Transverse colon (tissue), 4 donors: ENCODE data around the gene FCN3. TPM values are rescaled to one million over a fixed set of nuclear protein-coding genes. Genes with fewer than 3 reads are reported as not detected.

Experiments
- DNase-seq: peaks from one replicate; pipeline ENCODE4 v3.0.0-alpha.2; 2019
- H3K27ac ChIP-seq, 4 donors: fragments of 200-600 bp; sonication (generic); 2 replicates each; pipeline ENCODE4 v1.5.1; 2016 to 2018; ENCODE audit warnings: inconsistent platforms in 4 of 4
- H3K27me3 ChIP-seq: fragments of 200-600 bp; sonication (generic); 2 replicates; pipeline ENCODE4 v1.5.1; 2017; ENCODE audit warnings: inconsistent platforms
- H3K36me3 ChIP-seq, 4 donors: fragments of 200-600 bp; sonication (generic); 2 replicates each; pipeline ENCODE4 v1.5.1; 2017 to 2019; ENCODE audit warnings: inconsistent platforms in 4 of 4
- H3K4me1 ChIP-seq, 4 donors: fragments of 200-600 bp; sonication (generic); 2 replicates each; pipeline ENCODE4 v1.5.1; 2017 to 2020; ENCODE audit warnings: inconsistent platforms in 4 of 4
- H3K4me3 ChIP-seq, 4 donors: fragments of 200-600 bp; sonication (generic); 1 replicate in 1 of 4; 2 replicates in 3 of 4; pipeline versions ENCODE4 v1.5.1 to v1.6.1; 2017 to 2019; ENCODE audit warnings: inconsistent platforms in 4 of 4
- H3K9me3 ChIP-seq, 2 donors: fragments of 200-600 bp; sonication (generic); 2 replicates each; pipeline ENCODE4 v1.5.1; 2017 to 2019; ENCODE audit warnings: inconsistent platforms in 2 of 2
- EP300 ChIP-seq: sonication (generic); formaldehyde crosslinking; IDR thresholded peaks from one replicate; pipeline ENCODE4 v1.6.1; 2017; ENCODE audit warnings: antibody characterized with exemption, low read depth
- POLR2A ChIP-seq: fragments of 450-650 bp; IDR thresholded peaks from one replicate; pipeline ENCODE4 v1.6.1; 2016; ENCODE audit warnings: antibody characterized with exemption, mild to moderate bottlenecking, moderate library complexity
- POLR2AphosphoS5 ChIP-seq, 3 donors: sonication (generic); formaldehyde crosslinking; IDR thresholded peaks; one replicate each; pipeline ENCODE4 v1.6.1; 2016; ENCODE audit warnings: antibody characterized with exemption in 3 of 3
- WGBS, 2 donors: methylation state at CpG; one replicate each; pipeline ENCODE4 v1.1.5; 2018; ENCODE audit warnings: low coverage in 1 of 2; 5-methylcytosine and 5-hydroxymethylcytosine counted together
- in situ Hi-C, 4 donors: fragments of 200-750 bp; cut with MboI; loops; one replicate each; pipeline versions ENCODE4 v1.15.0 to v1.15.1; 2017; ENCODE audit warnings: low sequenced_read_pairs in 3 of 4, low pct_ligation_motif_present in 1 of 4, low pct_unique_long_range_greater_than_20kb in 1 of 4
- intact Hi-C: fragments of 100-400 bp; cut with DNase I; formaldehyde crosslinking; loops from one replicate; pipeline ENCODE4 v1.15.1; 2023; ENCODE audit warnings: low total_unique reads
- total RNA-seq, 4 donors: library from RNA; depleted of rRNA; stranded (reverse); fragments of >200 nt; gene quantifications; one replicate each; pipeline ENCODE4 v1.1.0, GENCODE V29; 2016
- TF ChIP-seq, protein P1 (sequence below), 5 experiments: fragments of 200-600 bp in 3 of 5; fragments of 450-650 bp in 2 of 5; sonication (generic) in 3 of 5; IDR thresholded peaks; 1 replicate in 2 of 5; 2 replicates in 3 of 5; pipeline ENCODE4 v1.5.1; 2016 to 2017; ENCODE audit warnings: antibody characterized with exemption in 5 of 5, inconsistent platforms in 3 of 5, mild to moderate bottlenecking in 2 of 5, moderate library complexity in 1 of 5

FCN3 gene
- total RNA-seq, 4 donors from 2014 or later: 1.2 to 1.9 TPM; not detected in 2

DNA sequence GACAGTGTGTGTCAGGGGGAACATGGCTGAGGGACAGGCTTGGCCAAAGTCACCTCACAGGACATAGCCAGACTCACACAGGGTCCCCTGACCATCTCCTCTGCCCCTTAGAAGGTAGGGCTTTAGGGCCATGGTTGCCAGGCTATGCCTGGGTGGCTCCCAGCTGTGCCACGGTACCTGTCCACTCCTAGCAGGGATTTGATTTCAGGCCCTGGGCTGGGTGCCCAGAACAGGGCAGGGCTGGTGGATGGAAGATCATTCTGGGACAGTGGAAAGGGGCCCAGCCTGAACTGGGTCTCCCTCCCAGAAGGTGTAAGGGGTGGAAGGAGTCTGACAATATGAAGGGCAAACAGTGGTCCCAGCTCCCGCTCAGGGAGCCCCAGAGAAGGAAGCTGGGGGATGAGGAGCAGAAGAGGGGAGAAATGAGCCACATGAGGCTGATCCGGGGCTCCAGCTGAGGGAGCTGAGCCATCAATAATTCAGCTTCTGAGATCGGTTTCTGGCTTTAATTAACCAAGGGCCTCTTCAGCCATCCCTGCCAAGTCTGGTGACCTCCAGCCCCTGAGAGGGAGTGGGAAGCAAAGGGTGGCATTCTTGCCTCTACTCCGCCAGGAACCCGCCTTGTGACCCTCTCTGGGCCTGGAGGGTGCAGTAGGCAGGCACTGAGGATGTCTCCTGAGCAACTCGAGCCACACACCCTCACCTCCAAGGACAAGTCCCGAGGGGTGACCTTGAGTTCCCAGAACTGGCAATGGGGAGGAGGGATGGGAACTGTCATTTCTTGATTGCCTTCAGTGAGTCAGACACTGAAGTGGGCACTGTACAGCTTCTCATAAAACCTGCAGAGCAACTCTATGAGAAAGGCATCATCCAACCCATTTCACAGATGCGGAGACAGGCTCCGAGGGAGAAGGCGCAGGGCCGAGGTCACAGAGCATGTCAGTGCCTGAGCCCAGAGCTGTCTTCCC lies 6.4 kb upstream of the FCN3 start:
- no peaks in the 10 kb centered on the region for H3K27me3 ChIP-seq
- intact Hi-C loops: no loop called here
- no peak for TF ChIP-seq EP300
- H3K4me1 ChIP-seq: peaks cover 0 to 6% (median 2%) of the 10 kb centered on the region in 4 donors
- no peaks in the 10 kb centered on the region for H3K36me3 ChIP-seq
- no peak overlapping the region for H3K4me3 ChIP-seq
- H3K9me3 ChIP-seq: no peaks in the 10 kb centered on the region
- in situ Hi-C loops: no loop called here
- WGBS, 2 donors: 65 to 100% methylated on average over 1 to 11 of the region's 12 CpGs
- DNase-seq: no peak
- H3K27ac ChIP-seq: no peak overlapping the region

DNA sequence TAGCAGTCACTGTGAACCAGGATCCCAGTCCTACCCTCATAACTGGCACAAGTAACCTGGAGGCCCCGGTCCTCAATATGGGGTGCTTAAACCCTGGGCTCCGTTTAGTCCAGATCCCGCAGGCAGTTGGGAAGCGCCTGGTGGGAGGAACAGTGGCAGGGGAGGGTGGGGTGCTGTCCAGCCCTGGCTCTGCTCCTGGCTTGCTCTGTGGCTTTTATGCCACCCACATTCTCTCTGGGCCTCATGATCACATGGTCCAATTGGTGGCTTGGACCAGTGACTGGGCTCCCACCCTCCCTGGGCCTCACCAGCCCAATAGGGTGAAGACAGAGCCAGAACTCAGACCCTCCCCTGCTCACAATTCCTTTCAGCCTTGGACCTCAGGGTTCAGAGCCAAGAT lies 5.6 kb upstream of the FCN3 start:
- Histone ChIP-seq H3K36me3 (no peaks in the 10 kb centered on the region), H3K4me1 (peaks cover 0 to 6% (median 2%) of the 10 kb centered on the region in 4 donors), H3K27me3 (no peaks in the 10 kb centered on the region), H3K27ac (no peak overlapping the region), H3K9me3 (no peaks in the 10 kb centered on the region), H3K4me3 (no peak overlapping the region)
- DNase-seq: no peak
- in situ Hi-C loops (no loop called here), intact Hi-C loops (no loop called here)
- 100% methylated on average over 1 of the region's 4 CpGs; no CpG with 5 or more reads in 1 of the 2 donors for WGBS, 2 donors
- TF ChIP-seq, protein P1, sequence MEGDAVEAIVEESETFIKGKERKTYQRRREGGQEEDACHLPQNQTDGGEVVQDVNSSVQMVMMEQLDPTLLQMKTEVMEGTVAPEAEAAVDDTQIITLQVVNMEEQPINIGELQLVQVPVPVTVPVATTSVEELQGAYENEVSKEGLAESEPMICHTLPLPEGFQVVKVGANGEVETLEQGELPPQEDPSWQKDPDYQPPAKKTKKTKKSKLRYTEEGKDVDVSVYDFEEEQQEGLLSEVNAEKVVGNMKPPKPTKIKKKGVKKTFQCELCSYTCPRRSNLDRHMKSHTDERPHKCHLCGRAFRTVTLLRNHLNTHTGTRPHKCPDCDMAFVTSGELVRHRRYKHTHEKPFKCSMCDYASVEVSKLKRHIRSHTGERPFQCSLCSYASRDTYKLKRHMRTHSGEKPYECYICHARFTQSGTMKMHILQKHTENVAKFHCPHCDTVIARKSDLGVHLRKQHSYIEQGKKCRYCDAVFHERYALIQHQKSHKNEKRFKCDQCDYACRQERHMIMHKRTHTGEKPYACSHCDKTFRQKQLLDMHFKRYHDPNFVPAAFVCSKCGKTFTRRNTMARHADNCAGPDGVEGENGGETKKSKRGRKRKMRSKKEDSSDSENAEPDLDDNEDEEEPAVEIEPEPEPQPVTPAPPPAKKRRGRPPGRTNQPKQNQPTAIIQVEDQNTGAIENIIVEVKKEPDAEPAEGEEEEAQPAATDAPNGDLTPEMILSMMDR (IDR thresholded peaks at IDR 0.05): no peak
- TF ChIP-seq EP300: no peak
- TF ChIP-seq POLR2A: no peak
- TF ChIP-seq POLR2AphosphoS5 (IDR thresholded peaks at IDR 0.05): no peak

DNA sequence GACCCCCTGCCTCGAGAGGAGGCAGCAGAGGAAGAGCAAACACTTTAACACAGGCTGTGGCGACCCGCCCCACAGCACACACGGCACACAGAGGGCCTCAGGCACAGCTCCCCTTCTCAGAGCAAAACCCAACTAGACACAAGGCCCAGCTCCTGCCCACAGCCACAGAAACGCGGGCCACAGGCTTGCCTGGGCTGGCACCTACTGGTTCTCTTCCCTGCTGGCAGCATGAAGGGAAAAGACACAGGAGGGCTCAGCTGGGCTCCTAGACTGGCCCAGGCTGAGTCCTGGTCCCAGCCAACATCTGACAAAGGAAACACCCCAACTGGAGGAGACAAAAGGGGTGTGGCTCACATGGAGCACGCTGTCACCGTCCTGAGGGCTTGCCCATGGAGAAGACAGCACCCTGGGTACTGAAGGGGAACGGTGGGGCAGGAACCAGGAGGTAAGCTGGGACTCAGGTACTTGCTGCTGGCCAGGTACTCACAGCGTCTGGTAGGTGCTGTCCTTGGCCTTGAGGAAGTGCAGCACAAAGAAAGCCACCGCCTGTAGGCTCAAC lies 5.0 kb upstream of the FCN3 start:
- H3K4me3 ChIP-seq: no peak overlapping the region
- intact Hi-C loops (no loop called here), in situ Hi-C loops (no loop called here)
- WGBS, 2 donors: 78% methylated on average over 11 of the region's 11 CpGs; no CpG with 5 or more reads in 1 of the 2 donors
- peaks cover 0 to 6% (median 2%) of the 10 kb centered on the region in 4 donors for H3K4me1 ChIP-seq
- H3K27ac ChIP-seq: no peak overlapping the region
- H3K9me3 ChIP-seq: no peaks in the 10 kb centered on the region
- DNase-seq: no peak
- H3K36me3 ChIP-seq: no peaks in the 10 kb centered on the region
- H3K27me3 ChIP-seq: no peaks in the 10 kb centered on the region
- no peak for TF ChIP-seq POLR2AphosphoS5 (IDR thresholded peaks at IDR 0.05)
- no peak for TF ChIP-seq POLR2A
- TF ChIP-seq, protein P1 (IDR thresholded peaks at IDR 0.05): no peak

DNA sequence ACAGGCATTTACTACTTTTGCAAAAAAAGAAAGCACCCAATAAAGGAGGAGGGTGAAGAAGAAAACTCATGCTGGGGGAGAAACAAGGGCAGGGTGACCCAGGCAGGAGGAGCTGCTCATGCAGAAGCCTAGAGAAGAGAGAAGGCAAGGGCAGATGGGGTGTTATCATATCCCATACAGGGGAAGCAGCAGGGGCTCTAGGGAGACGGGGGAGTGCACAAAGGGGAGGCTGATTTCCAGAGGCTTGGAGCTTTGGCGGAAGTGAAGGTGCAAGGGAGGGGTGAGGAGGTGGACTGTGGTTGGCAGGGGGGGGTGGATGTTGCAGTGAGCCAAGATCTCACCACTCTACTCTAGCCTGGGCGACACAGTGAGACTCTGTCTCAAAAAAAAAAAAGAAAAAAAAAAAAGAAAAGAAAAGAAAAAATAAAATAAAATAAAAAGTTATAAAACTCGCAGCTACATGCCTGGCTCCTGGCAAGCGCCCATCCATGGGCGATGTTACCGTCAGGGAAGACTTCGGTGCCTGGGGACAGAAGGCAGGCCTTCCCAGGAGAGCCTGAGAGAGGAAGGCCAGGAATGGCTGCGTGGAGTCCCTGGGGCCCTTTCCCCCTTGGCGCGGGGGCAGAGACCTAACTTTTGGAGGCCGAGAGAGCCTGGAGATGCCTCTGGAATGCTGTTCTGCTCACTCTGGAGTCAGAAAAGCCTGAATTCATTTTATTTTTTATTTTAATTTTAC lies 3.3 kb upstream of the FCN3 start:
- WGBS, 2 donors: 84 to 91% methylated on average over 6 to 12 of the region's 12 CpGs
- peaks cover 0 to 3% (median 1%) of the 10 kb centered on the region in 4 donors for H3K4me1 ChIP-seq
- no peak for DNase-seq
- no peaks in the 10 kb centered on the region for H3K36me3 ChIP-seq
- no peak overlapping the region for H3K4me3 ChIP-seq
- intact Hi-C loops (no loop called here), in situ Hi-C loops (no loop called here)
- TF ChIP-seq, protein P1 (IDR thresholded peaks at IDR 0.05): no peak
- no peak for TF ChIP-seq EP300
- no peak for TF ChIP-seq POLR2A
- no peak for TF ChIP-seq POLR2AphosphoS5 (IDR thresholded peaks at IDR 0.05)
- H3K27me3 ChIP-seq: no peaks in the 10 kb centered on the region
- H3K27ac ChIP-seq: no peak overlapping the region
- H3K9me3 ChIP-seq: no peaks in the 10 kb centered on the region
